PC-9 (cell line): ENCODE data around the gene NEU4. TPM values are rescaled to one million over a fixed set of nuclear protein-coding genes. Genes with fewer than 3 reads are reported as not detected.

Experiments
- BruUV-seq: library from RNA; stranded (reverse); fragments of 400-500 nt; replicated peaks from 2 replicates; lab custom pipeline; 2021; lab: Mats Ljungman, UMichigan
- CTCF ChIA-PET: fragments of 300-600 bp; sonication (Branson Sonifier 250); formaldehyde crosslinking; loops from one replicate; lab custom pipeline; 2022; ENCODE audit warnings: antibody characterized with exemption; lab: Charles Lee
- POLR2A ChIA-PET: fragments of 300-600 bp; sonication (Branson Sonifier 250); formaldehyde crosslinking; loops from one replicate; lab custom pipeline; 2022; ENCODE audit warnings: antibody characterized with exemption; ENCODE audit not compliant: unreplicated experiment; lab: Charles Lee
- DNase-seq, 2 experiments: peaks; one replicate each; pipeline versions ENCODE4 v3.0.0 to v3.0.0-alpha.2; 2015 to 2022; ENCODE audit warnings: mixed read lengths in 1 of 2
- H2AFZ ChIP-seq: fragments of 200-600 bp; sonication (generic); 2 replicates; pipeline ENCODE4 v1.8.1; 2017; ENCODE audit warnings: antibody characterized with exemption
- H3F3A ChIP-seq: fragments of 200-600 bp; sonication (generic); 2 replicates; pipeline ENCODE4 v1.8.1; 2017; ENCODE audit warnings: antibody characterized with exemption, mild to moderate bottlenecking, low read depth; ENCODE audit not compliant: insufficient read depth
- H3K27ac ChIP-seq: fragments of 200-600 bp; sonication (generic); 2 replicates; pipeline ENCODE4 v1.6.1; 2016; ENCODE audit warnings: mixed run types
- H3K27me3 ChIP-seq: fragments of 200-600 bp; sonication (generic); 2 replicates; pipeline ENCODE4 v1.6.1; 2016; ENCODE audit warnings: low read depth, mixed run types; ENCODE audit not compliant: insufficient read depth
- H3K36me3 ChIP-seq: fragments of 200-600 bp; sonication (generic); 2 replicates; pipeline ENCODE4 v1.6.1; 2016; ENCODE audit warnings: low read depth, mixed run types
- H3K4me1 ChIP-seq: fragments of 200-600 bp; sonication (generic); replicated peaks from 2 replicates; pipeline ENCODE4 v1.6.1; 2016; ENCODE audit warnings: mixed run types; ENCODE audit not compliant: insufficient read depth
- H3K4me2 ChIP-seq: fragments of 200-600 bp; sonication (generic); 2 replicates; pipeline ENCODE4 v1.6.1; 2017; ENCODE audit warnings: mixed run types
- H3K4me3 ChIP-seq: fragments of 200-600 bp; sonication (generic); 2 replicates; pipeline ENCODE4 v1.6.1; 2016; ENCODE audit warnings: mixed run types
- H3K79me2 ChIP-seq: fragments of 200-600 bp; sonication (generic); 2 replicates; pipeline ENCODE4 v1.6.1; 2017; ENCODE audit warnings: low read depth, mixed run types
- H3K9me2 ChIP-seq: fragments of 200-600 bp; sonication (generic); 2 replicates; pipeline ENCODE4 v1.8.1; 2017; ENCODE audit warnings: mild to moderate bottlenecking; ENCODE audit not compliant: insufficient read depth
- H3K9me3 ChIP-seq: fragments of 200-600 bp; sonication (generic); 2 replicates; pipeline ENCODE4 v1.8.1; 2016; ENCODE audit warnings: low read depth; ENCODE audit not compliant: insufficient read depth
- H4K20me1 ChIP-seq: fragments of 200-600 bp; sonication (generic); 2 replicates; pipeline ENCODE4 v1.8.1; 2017; ENCODE audit not compliant: insufficient read depth
- EZH2 ChIP-seq: fragments of 200-600 bp; sonication (generic); IDR thresholded peaks from 2 replicates; pipeline ENCODE4 v1.8.0; 2017; ENCODE audit warnings: antibody characterized with exemption, low read depth
- intact Hi-C: fragments of 100-400 bp; cut with micrococcal nuclease; formaldehyde crosslinking; loops from one replicate; pipeline ENCODE4 v1.10.0; 2022; ENCODE audit not compliant: unreplicated experiment
- total RNA-seq: library from RNA; stranded (reverse); gene quantifications from 2 replicates; pipeline ENCODE4 v1.2.3, GENCODE V29; 2021
- TF ChIP-seq, protein P1 (sequence below): fragments of 200-600 bp; sonication (generic); conservative IDR thresholded peaks from 2 replicates; pipeline ENCODE4 v1.6.1; 2017; ENCODE audit warnings: mixed run types, antibody characterized with exemption, mild to moderate bottlenecking, moderate library complexity

NEU4 gene
- total RNA-seq, 1 experiment from 2014 or later, result 0.92 TPM

- POLR2A ChIA-PET, result no interaction called here
- no peaks in the 10 kb centered on the region for H4K20me1 ChIP-seq
- intact Hi-C loops, result no loop called here
- TF ChIP-seq, protein P1, sequence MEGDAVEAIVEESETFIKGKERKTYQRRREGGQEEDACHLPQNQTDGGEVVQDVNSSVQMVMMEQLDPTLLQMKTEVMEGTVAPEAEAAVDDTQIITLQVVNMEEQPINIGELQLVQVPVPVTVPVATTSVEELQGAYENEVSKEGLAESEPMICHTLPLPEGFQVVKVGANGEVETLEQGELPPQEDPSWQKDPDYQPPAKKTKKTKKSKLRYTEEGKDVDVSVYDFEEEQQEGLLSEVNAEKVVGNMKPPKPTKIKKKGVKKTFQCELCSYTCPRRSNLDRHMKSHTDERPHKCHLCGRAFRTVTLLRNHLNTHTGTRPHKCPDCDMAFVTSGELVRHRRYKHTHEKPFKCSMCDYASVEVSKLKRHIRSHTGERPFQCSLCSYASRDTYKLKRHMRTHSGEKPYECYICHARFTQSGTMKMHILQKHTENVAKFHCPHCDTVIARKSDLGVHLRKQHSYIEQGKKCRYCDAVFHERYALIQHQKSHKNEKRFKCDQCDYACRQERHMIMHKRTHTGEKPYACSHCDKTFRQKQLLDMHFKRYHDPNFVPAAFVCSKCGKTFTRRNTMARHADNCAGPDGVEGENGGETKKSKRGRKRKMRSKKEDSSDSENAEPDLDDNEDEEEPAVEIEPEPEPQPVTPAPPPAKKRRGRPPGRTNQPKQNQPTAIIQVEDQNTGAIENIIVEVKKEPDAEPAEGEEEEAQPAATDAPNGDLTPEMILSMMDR, result no peak
- no peak for TF ChIP-seq EZH2
- DNase-seq, result no peak
- CTCF ChIA-PET, result no interaction called here
- H2AFZ ChIP-seq, result no peak overlapping the region
- no peak overlapping the region for H3K4me2 ChIP-seq
- H3K36me3 ChIP-seq, result no peaks in the 10 kb centered on the region
- H3K4me3 ChIP-seq, result no peak overlapping the region
- no peaks in the 10 kb centered on the region for H3K9me3 ChIP-seq
- no peaks in the 10 kb centered on the region; the same call in 1 of the 2 replicates for H3F3A ChIP-seq
- H3K9me2 ChIP-seq, result no peaks in the 10 kb centered on the region
- no TSS peak for BruUV-seq
- H3K79me2 ChIP-seq, result no peaks in the 10 kb centered on the region
- H3K4me1 ChIP-seq, result no peaks in the 10 kb centered on the region
- H3K27me3 ChIP-seq, result peaks cover 54% of the 10 kb centered on the region
- no peak overlapping the region for H3K27ac ChIP-seq
Observed at GRCh38 chr2:241810307-241811200, 1.6 kb downstream of the NEU4 start.

DNA sequence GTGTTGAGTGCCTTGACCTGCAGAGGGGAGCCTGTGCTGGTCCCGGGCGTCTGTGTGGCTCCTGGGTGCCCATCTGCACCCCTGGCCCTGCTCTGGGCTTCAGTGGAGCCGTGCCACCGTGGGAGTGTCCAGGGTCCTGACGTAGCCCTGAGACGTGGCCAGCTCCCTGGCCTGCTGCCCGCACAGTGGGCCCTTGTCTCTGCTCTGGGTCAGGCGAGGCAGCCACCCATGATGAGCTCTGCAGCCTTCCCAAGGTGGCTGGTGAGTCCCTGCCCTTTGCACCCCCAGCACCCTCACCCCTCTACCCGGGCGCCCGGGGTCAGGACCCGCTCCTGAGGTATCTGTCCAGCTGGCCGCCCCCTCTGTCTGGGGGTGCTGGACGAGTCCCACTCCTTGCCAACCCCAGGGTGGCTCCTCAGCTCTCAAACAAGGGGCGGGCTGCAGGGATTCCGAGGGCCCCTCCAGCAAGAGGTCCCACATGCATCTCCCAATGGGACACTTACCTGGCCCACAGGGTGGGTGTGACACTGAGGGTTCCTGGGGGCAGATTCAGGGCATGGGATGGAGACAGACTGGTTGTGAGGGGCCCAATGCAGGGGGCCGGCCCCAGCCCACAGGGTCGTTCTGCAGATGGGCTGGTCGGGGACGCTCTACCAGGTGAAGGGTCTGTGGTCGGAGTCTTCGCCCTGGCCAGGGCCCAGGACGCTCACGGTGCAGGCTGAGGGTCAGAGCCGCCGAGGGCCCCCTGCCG, 2.4 kb downstream of the NEU4 start:
- Histone ChIP-seq H4K20me1 (no peaks in the 10 kb centered on the region), H3K9me3 (no peaks in the 10 kb centered on the region), H3K36me3 (no peaks in the 10 kb centered on the region), H2AFZ (no peak overlapping the region), H3K4me2 (no peak overlapping the region), H3K9me2 (no peaks in the 10 kb centered on the region), H3K79me2 (no peaks in the 10 kb centered on the region), H3K27me3 (peaks cover 62% of the 10 kb centered on the region), H3K27ac (no peak overlapping the region), H3F3A (no peaks in the 10 kb centered on the region; the same call in 1 of the 2 replicates), H3K4me1 (no peaks in the 10 kb centered on the region), H3K4me3 (no peak overlapping the region)
- intact Hi-C loops, result no loop called here
- CTCF ChIA-PET, result no interaction called here
- no peak for DNase-seq
- TF ChIP-seq, protein P1, result no peak
- no peak for TF ChIP-seq EZH2
- BruUV-seq, result no TSS peak
- POLR2A ChIA-PET, result no interaction called here

- intact Hi-C loops, result no loop called here
- POLR2A ChIA-PET, result no interaction called here
- Histone ChIP-seq H3K4me1 (no peaks in the 10 kb centered on the region), H3K4me2 (no peak overlapping the region), H3K4me3 (no peak overlapping the region), H3K27ac (no peak overlapping the region), H3K79me2 (no peaks in the 10 kb centered on the region), H4K20me1 (no peaks in the 10 kb centered on the region), H3K36me3 (no peaks in the 10 kb centered on the region), H3K9me3 (no peaks in the 10 kb centered on the region), H3K9me2 (no peaks in the 10 kb centered on the region), H3F3A (no peaks in the 10 kb centered on the region; the same call in 1 of the 2 replicates), H3K27me3 (peaks cover 70% of the 10 kb centered on the region), H2AFZ (no peak overlapping the region)
- no peak for TF ChIP-seq EZH2
- TF ChIP-seq, protein P1, result no peak
- no peak for DNase-seq
- BruUV-seq, result no TSS peak
- CTCF ChIA-PET, result interaction anchor here (0.6 kb wide), 1 partner anchor 13 kb away, joined by 3 read pairs; no protein-coding TSS in a partner anchor
Observed at GRCh38 chr2:241811952-241812729, 3.1 kb downstream of the NEU4 start.
